ENCODE results near the gene SAMD11.

GRCh38 chr1:930633-931138 is 7.0 kb downstream of the SAMD11 start:
- TF ChIP-seq CTCF (conservative IDR thresholded peaks at IDR 0.05; ENCODE audit: low read length) = no peak
- no peak for TF ChIP-seq EZH2phosphoT487 (IDR thresholded peaks at IDR 0.05; ENCODE audit: borderline replicate concordance)
